GM12872 (cell line): ENCODE measurements around the gene ARHGDIB.

Experiments
- CTCF ChIP-seq: IDR thresholded peaks from 3 replicates; pipeline ENCODE4 v1.5.1; 2011; ENCODE audit warnings: low read depth, mild to moderate bottlenecking, low read length, moderate library complexity; ENCODE audit not compliant: insufficient read depth

The ARHGDIB gene

DNA sequence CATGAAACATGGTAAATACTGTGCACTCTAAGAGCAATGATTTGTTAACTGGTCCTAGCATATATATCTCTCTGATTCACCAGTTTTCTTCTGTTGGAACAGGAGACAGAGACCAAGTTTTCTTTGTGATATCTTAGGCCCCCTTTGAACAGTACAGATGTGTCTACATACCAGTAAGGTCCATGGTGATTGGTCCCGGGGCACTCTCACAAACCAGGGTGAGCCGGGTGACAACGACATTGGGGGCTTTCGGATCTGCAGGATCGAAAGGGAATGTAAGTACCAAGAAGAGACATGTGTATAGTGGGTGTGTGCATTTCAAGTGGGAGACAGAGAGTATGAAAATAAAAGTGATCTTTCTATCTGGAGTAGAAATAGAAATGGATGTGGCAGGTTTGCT lies 11.8 kb downstream of the ARHGDIB start:
- TF ChIP-seq CTCF = no peak

DNA sequence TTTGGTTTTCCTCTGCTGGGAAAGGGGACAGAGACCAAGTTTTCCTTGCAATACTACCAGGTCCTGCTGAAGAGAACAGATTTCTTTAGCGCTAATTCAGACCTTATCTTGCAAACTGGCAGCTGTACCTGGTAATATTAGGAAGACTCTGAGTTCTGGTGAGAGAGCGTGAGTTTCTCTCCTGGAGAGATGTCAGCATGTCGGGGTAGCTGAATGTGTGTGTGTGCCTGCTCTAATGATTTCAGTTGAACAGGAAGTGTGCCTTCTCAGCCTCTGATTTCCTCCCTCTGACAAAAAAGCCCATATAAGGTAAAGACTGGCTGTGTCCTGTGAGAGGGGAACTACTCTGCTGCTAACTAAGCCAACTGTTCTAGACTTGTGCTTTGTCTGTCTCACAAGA lies 12.7 kb downstream of the ARHGDIB start:
- no peak for TF ChIP-seq CTCF

DNA sequence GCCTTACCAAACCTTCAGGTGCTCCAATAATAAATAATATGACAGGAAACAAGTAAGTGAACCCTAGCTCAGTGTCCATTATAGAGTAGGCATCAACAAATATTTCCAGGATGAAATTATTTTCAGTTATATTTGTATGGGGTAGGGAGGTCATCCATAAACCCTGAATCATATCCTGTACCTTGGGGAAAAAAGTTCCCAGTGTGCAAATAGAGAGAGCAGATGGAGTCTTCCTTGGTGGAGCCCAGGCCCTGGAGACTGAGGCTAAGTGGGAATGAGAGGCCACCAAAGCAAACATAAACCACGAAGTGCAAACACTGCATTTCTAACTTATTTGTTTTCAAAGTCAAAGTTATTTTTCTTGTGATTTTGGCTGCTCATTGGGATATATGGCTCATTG lies 14.5 kb downstream of the ARHGDIB start:
- TF ChIP-seq CTCF = no peak

DNA sequence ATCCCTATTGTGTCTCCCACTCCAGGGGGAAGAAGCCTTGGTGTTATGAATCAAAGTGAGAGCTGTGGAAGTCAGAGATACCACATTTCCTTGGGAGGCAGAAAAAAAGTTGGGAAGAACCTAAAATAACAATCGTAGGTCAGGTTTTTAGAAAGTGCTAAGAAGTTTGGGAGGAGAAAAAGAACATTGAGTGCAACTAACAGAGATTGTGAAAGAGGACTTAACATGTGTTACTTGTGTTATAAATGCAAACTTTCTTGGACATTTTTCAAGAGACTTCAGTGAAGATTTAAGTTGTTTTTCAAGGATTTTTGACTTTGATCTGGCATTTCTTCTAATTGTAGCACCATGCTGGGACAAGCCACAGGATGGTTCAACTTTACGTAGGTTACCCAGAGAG lies 15.2 kb downstream of the ARHGDIB start:
- TF ChIP-seq CTCF = no peak

DNA sequence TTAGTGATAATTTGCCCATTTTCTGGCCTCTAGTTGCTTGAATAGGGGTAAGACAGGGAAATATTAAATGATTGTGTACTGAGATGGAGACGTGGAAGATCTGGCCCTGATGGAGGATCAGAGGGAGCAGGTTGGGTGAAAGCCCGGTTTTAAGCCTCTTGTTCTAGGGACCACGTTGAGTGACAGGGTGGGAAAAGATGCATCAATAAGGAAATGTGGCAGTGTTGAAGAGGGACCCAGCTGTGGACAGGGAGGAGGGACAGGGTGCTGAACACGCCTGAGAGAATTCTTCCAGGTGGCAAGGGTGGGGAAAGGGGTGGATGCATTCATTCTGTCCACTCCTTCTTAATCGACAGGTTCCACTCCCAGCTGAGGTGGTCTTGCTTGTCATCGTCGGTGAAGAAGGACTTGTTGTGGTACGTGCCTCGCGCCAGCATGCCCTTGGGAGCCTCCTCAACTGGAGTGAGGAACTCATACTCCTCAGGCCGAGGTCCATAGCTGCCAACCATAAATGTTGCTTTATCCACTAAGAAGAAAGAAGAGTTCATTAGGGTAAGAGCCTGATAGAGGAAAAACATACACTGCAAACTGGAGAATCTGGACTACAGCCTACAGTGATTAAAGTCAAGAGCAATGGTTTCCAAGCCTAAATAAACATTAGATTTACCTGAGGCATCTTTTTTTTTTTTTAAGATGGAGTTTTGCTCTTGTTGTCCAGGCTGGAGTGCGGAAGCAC lies 19.0 kb downstream of the ARHGDIB start:
- no peak for TF ChIP-seq CTCF

- TF ChIP-seq CTCF = no peak
Measured at GRCh38 chr12:14941369-14941768, 20.0 kb downstream of the ARHGDIB start.

DNA sequence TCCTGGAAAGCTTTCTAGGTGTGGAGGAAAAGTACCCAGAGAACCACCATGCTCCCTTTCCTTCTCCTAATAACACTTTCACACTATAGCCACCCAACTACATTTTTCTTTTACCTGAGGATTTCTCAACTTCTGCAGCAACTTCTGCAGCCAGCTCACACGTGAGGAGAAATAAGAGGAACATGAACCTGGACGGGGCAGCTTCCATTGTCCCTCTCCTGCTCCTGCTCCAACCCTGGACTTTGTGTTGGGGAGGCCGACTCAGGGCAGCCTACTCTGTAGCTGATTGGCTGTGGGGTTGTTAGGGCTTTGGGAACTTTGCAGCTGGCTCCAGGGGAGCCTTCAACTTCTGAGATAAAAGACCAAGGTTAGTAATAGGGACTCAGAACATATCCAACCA lies 23.1 kb downstream of the ARHGDIB start, which contains the start of gene ERP27:
ERP27 (minus strand) TSS at position 237 of the 400 bp plus-strand sequence; CDS start at position 208, 29 bp downstream.
- TF ChIP-seq CTCF = no peak

DNA sequence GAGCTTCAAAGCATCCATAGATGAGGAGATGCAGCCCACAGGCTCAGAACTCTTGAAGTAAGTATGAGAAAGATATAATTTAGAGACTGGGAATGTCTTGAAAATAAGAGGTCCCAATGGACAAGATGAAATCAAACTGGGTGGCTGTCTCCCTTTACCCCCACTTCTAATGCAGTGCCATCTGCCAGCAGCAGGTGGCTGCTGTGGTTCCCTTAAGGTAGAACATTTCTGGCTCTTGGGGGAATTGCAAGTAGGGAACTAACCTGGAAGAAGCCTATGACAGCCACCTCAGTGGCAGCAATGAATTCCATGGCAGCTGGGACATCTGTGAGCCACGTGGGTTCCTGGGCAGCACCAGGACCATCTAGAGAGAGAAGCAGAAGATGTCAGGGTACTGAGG lies 23.7 kb downstream of the ARHGDIB start:
- TF ChIP-seq CTCF = peak; percentile 59; the same call in 2 of the 3 replicates
